Activated CD4-positive, alpha-beta memory T cell treated with anti-CD3 and anti-CD28 coated beads, Interleukin-2, amount 10 ng/mL, durations not matched to agents 7 days and 5 days (primary cell): ENCODE data around the gene MAP10. TPM values are rescaled to one million over a fixed set of nuclear protein-coding genes. Genes with fewer than 3 reads are reported as not detected.

Experiments
- CTCF ChIA-PET: fragments of 350-600 bp; sonication (Branson Sonifier 250); formaldehyde crosslinking; loops from one replicate; lab custom pipeline; 2021; ENCODE audit warnings: antibody characterized with exemption, inconsistent platforms; lab: Charles Lee
- POLR2A ChIA-PET: fragments of 350-600 bp; sonication (Branson Sonifier 250); formaldehyde crosslinking; loops from one replicate; lab custom pipeline; 2021; ENCODE audit warnings: antibody characterized with exemption; lab: Charles Lee
- DNase-seq: peaks from one replicate; pipeline ENCODE4 v3.0.0-alpha.2; 2020
- H3K27ac Mint-ChIP-seq: one replicate; pipeline ENCODE4 v1.8.0; 2021; ENCODE audit warnings: mild to moderate bottlenecking, mixed read lengths
- H3K27me3 Mint-ChIP-seq: one replicate; pipeline ENCODE4 v1.8.0; 2021; ENCODE audit warnings: mixed read lengths
- H3K36me3 Mint-ChIP-seq: one replicate; pipeline ENCODE4 v1.8.0; 2021; ENCODE audit warnings: low read depth, mixed read lengths
- H3K4me1 Mint-ChIP-seq: one replicate; pipeline ENCODE4 v1.8.0; 2021; ENCODE audit warnings: mixed read lengths
- H3K4me3 Mint-ChIP-seq: one replicate; pipeline ENCODE4 v1.8.0; 2021; ENCODE audit warnings: mild to moderate bottlenecking, mixed read lengths
- H3K9me3 Mint-ChIP-seq: one replicate; pipeline ENCODE4 v1.8.0; 2021; ENCODE audit warnings: mixed read lengths
- total RNA-seq, 2 experiments: library from RNA; stranded (reverse); gene quantifications; one replicate each; pipeline ENCODE4 v1.2.3, GENCODE V29; 2021

Gene MAP10, protein sequence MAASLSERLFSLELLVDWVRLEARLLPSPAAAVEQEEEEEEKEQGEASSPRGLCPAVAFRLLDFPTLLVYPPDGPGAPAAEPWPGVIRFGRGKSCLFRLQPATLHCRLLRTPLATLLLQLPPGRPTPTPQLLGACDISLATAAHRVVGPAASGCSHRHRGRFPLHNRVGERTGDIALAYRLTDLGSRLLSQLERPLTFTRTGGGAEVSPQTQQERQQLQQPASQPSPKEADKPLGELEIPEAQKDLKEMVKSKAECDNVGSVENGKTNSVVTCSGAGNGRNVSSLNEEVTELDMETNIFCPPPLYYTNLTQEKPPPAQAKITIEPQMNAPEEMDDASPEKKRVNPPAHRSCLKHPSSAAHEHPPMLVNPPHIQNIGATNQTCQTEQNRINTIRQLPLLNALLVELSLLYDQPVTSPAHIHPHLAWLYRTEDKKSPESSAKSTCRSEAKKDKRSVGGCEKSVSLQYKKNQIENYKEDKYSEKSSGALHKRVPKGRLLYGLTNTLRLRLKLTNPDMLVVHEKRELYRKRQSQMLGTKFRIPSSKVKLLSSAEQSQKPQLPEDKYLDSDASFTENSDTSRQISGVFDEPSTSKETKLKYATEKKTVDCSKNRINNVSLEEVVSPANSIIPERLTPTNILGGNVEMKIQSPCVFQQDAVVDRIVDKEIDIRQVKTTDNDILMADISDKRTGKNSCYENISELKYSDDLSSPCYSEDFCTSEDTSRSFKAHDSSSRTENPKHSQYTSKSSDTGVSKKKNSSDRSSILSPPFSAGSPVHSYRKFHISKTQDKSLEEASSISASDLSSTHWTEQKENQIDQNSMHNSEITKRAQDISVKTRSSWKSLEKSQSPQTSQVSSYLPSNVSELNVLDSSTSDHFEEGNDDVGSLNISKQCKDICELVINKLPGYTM
- 1 to 10 TPM; 1.6 to 2.1 TPM for total RNA-seq

DNA sequence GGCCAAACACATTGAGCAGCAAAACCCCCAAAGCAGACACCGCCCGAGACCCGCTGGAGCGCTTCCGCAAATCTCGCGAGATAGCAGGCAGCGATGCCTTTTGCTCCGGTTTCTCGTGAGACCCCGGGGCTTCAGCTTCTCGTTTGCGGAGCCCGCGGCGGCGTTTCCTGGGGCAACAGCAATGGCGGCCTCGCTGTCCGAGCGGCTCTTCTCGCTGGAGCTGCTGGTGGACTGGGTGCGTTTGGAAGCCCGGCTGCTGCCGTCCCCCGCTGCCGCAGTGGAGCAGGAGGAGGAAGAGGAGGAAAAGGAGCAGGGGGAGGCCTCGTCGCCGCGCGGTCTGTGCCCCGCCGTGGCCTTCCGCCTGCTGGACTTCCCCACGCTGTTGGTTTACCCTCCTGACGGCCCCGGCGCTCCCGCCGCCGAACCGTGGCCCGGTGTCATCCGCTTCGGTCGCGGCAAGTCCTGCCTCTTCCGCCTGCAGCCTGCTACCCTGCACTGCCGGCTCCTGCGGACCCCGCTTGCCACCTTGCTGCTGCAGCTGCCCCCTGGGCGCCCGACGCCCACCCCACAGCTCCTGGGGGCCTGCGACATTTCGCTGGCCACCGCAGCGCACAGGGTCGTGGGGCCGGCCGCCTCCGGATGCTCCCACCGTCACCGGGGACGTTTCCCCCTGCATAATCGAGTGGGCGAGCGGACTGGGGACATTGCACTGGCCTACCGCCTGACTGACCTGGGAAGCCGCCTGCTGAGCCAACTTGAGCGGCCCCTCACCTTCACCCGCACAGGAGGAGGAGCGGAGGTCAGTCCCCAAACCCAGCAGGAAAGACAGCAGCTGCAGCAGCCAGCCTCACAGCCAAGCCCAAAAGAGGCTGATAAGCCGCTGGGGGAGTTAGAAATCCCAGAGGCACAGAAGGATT, at the start of gene MAP10:
TSS of gene MAP10 (plus strand) at position 148 of the 917 bp plus-strand sequence. CDS start at position 182, 34 bp downstream.
- H3K27me3 Mint-ChIP-seq: peaks cover 11% of the 10 kb centered on the region
- H3K36me3 Mint-ChIP-seq: peaks cover 10% of the 10 kb centered on the region
- POLR2A ChIA-PET: interaction anchor here (0.6 to 1.0 kb wide), 2 partner anchors 12 to 144 kb away, joined by 3 read pairs; no protein-coding TSS in a partner anchor
- DNase-seq: peak; percentile 83
- H3K4me3 Mint-ChIP-seq: peak within 1 kb of the TSS; percentile 84
- peaks cover 24% of the 10 kb centered on the region for H3K4me1 Mint-ChIP-seq
- CTCF ChIA-PET: no interaction called here
- peak within 1 kb of the TSS; percentile 4 for H3K27ac Mint-ChIP-seq
- H3K9me3 Mint-ChIP-seq: no peaks in the 10 kb centered on the region

DNA sequence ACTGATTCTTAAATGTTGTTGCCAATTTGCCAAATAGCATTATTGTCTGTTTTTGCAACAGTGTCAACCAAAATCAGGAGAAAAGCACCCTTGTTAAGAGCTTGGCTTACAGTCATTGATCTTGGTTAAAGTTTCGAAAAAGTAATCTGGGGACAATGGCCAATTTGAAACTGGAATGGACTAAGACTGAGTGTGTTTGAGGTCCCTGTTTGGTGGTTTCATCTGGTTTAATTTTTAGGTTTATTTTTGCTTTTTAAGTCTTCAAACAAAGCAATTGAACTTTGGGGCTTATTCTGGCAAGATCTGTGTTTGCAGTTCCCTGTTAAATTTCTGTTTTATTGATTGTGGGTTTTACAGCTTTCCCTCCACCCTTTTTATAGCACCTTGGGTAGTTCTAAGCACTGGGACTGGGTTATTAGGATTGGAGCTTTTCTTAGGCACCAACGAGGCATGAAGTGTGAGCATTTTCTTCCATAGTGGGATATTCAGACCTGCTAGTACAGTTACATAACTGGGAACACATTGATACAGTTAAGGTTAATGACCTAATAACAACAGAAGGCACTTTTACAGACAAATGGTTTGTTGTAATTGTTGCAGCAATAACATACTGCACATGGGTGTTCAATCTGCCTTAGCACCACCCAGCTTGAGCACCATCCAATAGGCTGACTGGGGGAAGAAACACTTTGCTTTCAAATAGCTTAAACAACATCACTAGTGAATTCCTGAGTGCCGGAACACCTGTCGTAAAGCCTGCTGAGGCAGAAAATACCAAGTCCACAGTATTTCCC, 40.6 kb upstream of the MAP10 start:
- Mint-ChIP-seq H3K9me3 (no peaks in the 10 kb centered on the region), H3K36me3 (no peaks in the 10 kb centered on the region), H3K27ac (no peak overlapping the region), H3K27me3 (peaks cover 2% of the 10 kb centered on the region), H3K4me1 (no peaks in the 10 kb centered on the region), H3K4me3 (no peak overlapping the region)
- CTCF ChIA-PET: no interaction called here
- POLR2A ChIA-PET: no interaction called here
- no peak for DNase-seq

DNA sequence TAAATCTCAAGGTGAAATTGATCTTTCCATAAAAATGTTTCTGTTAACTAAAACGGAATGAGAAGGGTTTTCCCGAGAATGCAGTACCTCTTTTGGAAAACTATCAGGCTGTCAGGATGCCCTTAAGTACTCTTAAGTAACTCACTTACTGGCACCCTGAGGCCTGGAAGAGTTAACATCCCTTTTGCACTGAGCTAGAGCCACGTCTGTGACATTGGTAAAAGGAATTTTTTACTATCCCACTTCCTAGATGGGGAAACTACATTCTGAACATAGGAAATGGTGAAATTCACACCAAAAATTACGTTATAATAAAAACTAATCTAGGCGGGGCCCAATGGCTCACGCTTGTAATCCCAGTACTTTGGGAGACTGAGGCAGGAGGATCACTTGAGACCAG, 39.7 kb upstream of the MAP10 start:
- Mint-ChIP-seq H3K9me3 (no peaks in the 10 kb centered on the region), H3K27ac (no peak overlapping the region), H3K36me3 (no peaks in the 10 kb centered on the region), H3K27me3 (peaks cover 2% of the 10 kb centered on the region), H3K4me1 (no peaks in the 10 kb centered on the region), H3K4me3 (no peak overlapping the region)
- POLR2A ChIA-PET: no interaction called here
- no peak for DNase-seq
- CTCF ChIA-PET: no interaction called here

DNA sequence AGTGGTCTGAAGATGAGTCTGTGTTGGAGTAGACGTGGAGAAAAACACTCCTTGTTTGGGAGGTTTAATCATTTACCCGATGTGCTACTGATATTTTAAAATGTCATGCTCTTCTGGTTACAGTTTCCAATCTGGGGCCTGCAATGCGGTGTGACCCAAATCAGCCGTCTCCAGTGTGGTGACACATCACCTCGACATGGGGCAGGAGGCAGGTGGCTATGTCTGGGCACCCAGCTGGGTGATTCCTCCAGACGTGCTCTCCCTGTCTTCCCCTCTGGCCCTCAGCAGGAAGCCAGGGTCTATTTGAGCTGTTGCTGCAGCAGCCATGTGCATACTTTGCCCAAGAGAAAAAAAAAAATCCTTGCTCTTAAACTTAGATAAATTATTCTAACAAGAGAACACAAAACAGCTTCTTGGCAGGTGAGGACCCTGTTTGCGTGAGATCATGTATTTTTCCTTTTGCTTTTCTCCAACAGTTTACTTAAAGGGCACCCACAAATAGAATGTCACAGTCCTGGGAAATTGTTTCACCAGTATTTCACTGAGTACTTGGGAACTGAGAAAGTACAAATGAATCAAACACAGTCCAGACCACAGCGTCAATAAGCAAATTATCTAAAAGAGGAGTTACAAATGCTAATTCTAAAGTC, 38.9 kb upstream of the MAP10 start:
- H3K9me3 Mint-ChIP-seq: no peaks in the 10 kb centered on the region
- peaks cover 2% of the 10 kb centered on the region for H3K27me3 Mint-ChIP-seq
- no peak overlapping the region for H3K27ac Mint-ChIP-seq
- no peaks in the 10 kb centered on the region for H3K4me1 Mint-ChIP-seq
- CTCF ChIA-PET: no interaction called here
- no peak for DNase-seq
- H3K36me3 Mint-ChIP-seq: no peaks in the 10 kb centered on the region
- POLR2A ChIA-PET: no interaction called here
- H3K4me3 Mint-ChIP-seq: no peak overlapping the region

DNA sequence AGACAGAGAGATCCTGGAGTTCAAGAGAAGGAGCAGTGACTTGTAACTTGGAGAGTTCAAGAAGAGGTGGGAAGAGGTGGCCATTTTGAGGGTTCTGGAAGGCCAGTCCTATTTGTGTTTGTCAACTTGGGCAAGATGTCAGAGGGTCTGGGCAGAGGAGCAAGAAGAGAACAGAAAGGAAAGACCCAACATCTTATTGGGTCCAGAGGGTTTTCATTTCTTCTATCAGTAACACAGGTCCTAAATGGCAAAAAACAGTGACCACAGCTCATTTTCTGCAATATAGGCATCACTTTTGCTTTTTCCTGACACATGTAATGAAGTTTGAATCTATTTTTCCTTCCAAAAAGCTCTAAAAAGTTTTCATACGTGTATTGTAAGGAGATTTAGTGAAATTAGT, 38.3 kb upstream of the MAP10 start:
- Mint-ChIP-seq H3K4me1 (no peaks in the 10 kb centered on the region), H3K27me3 (peaks cover 2% of the 10 kb centered on the region), H3K9me3 (no peaks in the 10 kb centered on the region), H3K4me3 (no peak overlapping the region), H3K27ac (no peak overlapping the region), H3K36me3 (no peaks in the 10 kb centered on the region)
- POLR2A ChIA-PET: no interaction called here
- no peak for DNase-seq
- CTCF ChIA-PET: no interaction called here

DNA sequence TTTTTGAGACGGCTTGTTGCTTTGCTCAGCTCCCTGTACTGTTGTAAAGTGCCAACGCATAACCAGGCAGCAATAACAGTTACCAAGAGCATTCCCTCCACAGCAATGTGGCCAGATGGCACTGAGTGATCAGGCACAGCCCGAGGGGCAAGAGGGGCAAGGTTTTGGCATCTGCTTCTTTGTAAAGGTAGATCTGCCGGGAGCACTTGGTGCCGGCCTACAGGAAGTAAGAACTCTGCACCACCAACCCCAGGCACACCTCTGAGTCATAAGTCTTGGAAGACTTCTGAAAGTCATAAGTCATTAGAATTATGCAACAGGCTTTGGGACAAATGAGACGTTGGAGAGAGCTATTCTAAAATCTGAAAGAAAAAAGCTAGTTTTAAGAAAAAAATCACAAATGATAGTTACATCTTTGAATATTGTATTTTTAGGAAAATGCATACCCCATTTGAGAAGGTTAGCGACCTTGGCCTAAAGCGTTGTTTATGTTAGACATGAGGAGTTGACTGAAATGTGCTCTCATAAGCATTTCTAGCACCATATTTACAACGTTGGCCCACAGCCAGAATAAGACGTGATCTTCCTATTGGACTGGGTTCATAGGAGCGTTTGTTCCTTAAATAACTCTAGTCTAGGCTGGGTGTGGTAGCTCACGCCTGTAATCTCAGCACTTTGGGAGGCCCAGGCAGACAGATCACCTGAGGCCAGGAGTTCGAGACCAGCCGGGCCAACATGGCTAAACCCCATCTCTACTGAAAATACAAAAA, 37.7 kb upstream of the MAP10 start:
- peaks cover 2% of the 10 kb centered on the region for H3K27me3 Mint-ChIP-seq
- no peak for DNase-seq
- H3K36me3 Mint-ChIP-seq: no peaks in the 10 kb centered on the region
- H3K9me3 Mint-ChIP-seq: no peaks in the 10 kb centered on the region
- POLR2A ChIA-PET: no interaction called here
- no peaks in the 10 kb centered on the region for H3K4me1 Mint-ChIP-seq
- no peak overlapping the region for H3K27ac Mint-ChIP-seq
- CTCF ChIA-PET: no interaction called here
- H3K4me3 Mint-ChIP-seq: no peak overlapping the region

DNA sequence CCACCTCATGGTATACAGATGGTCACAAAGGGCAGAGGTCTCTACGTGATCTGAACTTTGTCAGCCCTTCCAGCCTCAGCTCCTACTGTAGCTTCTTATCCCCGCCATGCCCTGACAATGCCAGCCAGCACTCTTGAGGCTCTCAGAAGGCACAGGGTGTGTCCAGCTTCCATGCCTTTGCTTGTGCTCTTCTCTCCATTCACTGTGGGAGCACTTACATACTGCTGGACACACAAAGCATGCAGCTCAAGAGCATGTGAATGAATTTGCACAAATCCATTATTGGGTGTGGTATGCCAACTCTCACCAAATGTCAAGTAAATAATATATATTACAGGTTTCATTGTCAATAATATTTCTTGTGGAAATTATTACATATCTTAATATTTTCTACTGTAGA, 36.4 kb upstream of the MAP10 start:
- CTCF ChIA-PET: no interaction called here
- POLR2A ChIA-PET: no interaction called here
- no peak overlapping the region for H3K4me3 Mint-ChIP-seq
- H3K4me1 Mint-ChIP-seq: no peaks in the 10 kb centered on the region
- H3K36me3 Mint-ChIP-seq: no peaks in the 10 kb centered on the region
- H3K9me3 Mint-ChIP-seq: no peaks in the 10 kb centered on the region
- DNase-seq: no peak
- no peaks in the 10 kb centered on the region for H3K27me3 Mint-ChIP-seq
- H3K27ac Mint-ChIP-seq: no peak overlapping the region

DNA sequence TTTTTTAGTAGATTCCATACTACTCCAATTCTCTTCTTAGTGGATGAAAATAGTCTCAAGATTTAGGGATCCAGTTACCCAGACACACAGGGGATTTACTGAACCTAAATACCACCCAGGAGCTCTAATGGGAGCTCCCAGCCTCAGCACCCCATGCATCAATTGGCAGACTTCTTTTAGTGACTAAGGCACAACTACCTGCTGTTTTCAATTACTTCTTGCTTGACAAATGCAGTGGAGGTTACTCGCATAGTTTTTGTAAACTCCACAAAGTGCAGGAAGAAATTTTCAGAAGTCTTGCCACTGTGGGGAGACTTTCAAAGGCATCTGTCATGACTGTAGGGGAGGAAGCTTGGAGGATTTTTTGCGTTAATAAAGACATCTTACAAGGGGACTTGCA, 35.5 kb upstream of the MAP10 start:
- H3K4me1 Mint-ChIP-seq: no peaks in the 10 kb centered on the region
- no peak overlapping the region for H3K4me3 Mint-ChIP-seq
- ChIA-PET CTCF (no interaction called here), POLR2A (no interaction called here)
- H3K9me3 Mint-ChIP-seq: no peaks in the 10 kb centered on the region
- H3K36me3 Mint-ChIP-seq: no peaks in the 10 kb centered on the region
- DNase-seq: no peak
- no peaks in the 10 kb centered on the region for H3K27me3 Mint-ChIP-seq
- H3K27ac Mint-ChIP-seq: no peak overlapping the region

DNA sequence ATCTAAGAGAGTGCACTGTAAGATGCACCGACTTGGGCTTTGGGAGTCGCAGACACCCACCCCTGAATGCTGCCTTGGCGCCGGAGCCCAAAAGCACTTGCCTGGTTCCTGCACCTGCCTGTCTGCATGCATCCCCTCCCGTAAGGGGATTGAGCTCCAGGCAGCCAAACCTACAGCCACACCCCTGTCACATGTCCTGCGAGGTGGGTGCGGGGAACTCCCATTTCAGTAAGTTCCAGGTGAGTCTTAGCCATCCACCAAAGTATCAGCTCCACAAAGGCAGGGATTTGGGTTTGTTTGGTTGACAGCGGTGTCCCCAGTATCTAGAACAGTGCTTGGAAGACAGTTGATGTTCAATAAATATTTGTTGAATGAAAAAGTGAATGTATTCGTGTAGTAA, 31.5 kb upstream of the MAP10 start:
- POLR2A ChIA-PET: no interaction called here
- DNase-seq: no peak
- Mint-ChIP-seq H3K36me3 (no peaks in the 10 kb centered on the region), H3K27me3 (no peaks in the 10 kb centered on the region), H3K27ac (no peak overlapping the region), H3K4me3 (no peak overlapping the region), H3K4me1 (no peaks in the 10 kb centered on the region), H3K9me3 (no peaks in the 10 kb centered on the region)
- CTCF ChIA-PET: no interaction called here

DNA sequence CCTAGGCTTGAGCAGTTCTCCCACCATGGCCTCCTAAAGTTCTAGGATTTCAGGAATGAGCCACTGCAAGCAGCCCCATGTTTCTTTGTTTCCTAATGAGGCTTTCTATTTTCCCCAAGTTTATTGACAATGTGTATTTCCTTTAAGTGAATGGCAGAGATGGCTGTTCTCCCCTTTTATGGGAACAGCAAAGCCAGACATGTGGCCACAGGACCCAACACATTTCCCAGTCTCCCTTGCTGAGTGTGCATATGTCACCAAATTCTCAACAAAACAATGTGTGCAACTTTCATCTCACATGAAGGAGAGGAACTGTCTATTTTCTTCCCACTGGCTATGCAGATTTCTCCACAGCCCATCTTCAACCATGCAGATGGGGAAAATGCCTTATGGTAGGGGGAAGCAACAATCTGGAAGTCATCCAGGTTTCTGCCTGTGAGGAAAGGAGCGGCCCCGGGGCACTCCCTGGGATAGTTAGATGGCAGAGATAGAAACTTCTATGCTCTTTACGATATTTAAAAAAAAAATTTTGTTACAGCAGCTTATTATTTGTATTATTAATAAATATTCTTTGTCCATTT, 28.6 kb upstream of the MAP10 start:
- Mint-ChIP-seq H3K4me1 (no peaks in the 10 kb centered on the region), H3K27ac (no peak overlapping the region), H3K9me3 (no peaks in the 10 kb centered on the region), H3K36me3 (no peaks in the 10 kb centered on the region), H3K27me3 (no peaks in the 10 kb centered on the region), H3K4me3 (no peak overlapping the region)
- POLR2A ChIA-PET: no interaction called here
- DNase-seq: no peak
- CTCF ChIA-PET: no interaction called here

DNA sequence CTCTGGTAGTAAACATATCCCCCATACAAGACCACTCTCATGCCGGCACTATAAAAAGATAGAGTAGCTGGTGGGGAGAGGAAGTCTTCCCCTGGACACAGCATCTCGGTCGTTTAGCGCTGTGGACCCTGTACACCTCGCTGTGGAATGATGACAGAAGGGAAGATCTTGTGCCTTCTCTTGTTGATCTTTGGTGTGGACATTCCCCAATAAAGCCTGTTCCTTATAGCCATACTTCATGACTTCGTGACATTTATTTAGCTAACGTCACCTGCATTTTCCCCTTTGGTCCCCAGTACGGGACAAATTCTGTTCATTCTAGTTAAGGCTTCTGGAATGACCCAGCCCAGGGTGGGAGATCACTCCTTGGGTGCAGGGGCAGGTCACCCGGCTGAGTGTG, 24.9 kb upstream of the MAP10 start:
- no peaks in the 10 kb centered on the region for H3K36me3 Mint-ChIP-seq
- ChIA-PET CTCF (no interaction called here), POLR2A (no interaction called here)
- peaks cover 2% of the 10 kb centered on the region for H3K27me3 Mint-ChIP-seq
- DNase-seq: no peak
- H3K4me1 Mint-ChIP-seq: no peaks in the 10 kb centered on the region
- no peak overlapping the region for H3K4me3 Mint-ChIP-seq
- H3K27ac Mint-ChIP-seq: no peak overlapping the region
- H3K9me3 Mint-ChIP-seq: no peaks in the 10 kb centered on the region
